ENCODE data around the gene COL23A1. TPM values are rescaled to one million over a fixed set of nuclear protein-coding genes. Genes with fewer than 3 reads are reported as not detected.
A peak's percentile ranks its signal among the peaks of the same experiment; 100 is the strongest.

The COL23A1 gene
- total RNA-seq, 4 donors from 2014 or later: 2.5 to 3.4 (median 3.0) TPM

GRCh38 chr5:178421128-178421527, 169.1 kb downstream of the COL23A1 start:
- 72 to 84% methylated on average over 5 of the region's 5 CpGs for WGBS, 2 donors
- H3K4me3 ChIP-seq (ENCODE audit: low read depth, poor library complexity, severe bottlenecking): no peak overlapping the region
- no peak for TF ChIP-seq CTCF (IDR thresholded peaks at IDR 0.05)
- TF ChIP-seq POLR2A (IDR thresholded peaks at IDR 0.05): no peak
- intact Hi-C loops (cut with DNase I; ENCODE audit: low total_unique reads): no loop called here
- DNase-seq (ENCODE audit: low spot score in 2 of 2): no peak

DNA sequence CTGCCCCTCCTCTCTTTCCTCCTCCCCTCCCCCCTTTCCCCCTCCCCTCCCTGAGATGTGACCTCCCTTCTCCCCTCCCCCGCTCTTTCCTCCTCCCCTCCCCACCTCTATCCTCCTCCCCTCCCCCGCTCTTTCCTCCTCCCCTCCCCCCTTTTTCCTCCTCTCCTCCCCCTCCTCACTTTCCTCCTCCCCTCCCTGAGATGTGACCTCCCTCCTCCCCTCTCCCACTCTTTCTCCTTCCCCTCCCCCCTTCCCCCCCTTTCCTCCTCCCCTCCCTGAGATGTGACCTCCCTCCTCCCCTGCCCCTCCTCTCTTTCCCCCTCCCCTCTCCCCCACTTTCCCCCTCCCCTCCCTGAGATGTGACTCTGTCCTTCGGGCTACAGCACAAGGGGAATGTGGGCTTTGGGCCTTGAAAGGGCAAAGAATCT, 169.8 kb downstream of the COL23A1 start:
- TF ChIP-seq CTCF (IDR thresholded peaks at IDR 0.05): no peak
- no peak for TF ChIP-seq POLR2A (IDR thresholded peaks at IDR 0.05)
- no peak overlapping the region for H3K4me3 ChIP-seq (ENCODE audit: low read depth, poor library complexity, severe bottlenecking)
- intact Hi-C loops (cut with DNase I; ENCODE audit: low total_unique reads): no loop called here
- 67 to 83% methylated on average over 1 to 3 of the region's 3 CpGs for WGBS, 2 donors
- no peak for DNase-seq (ENCODE audit: low spot score in 2 of 2)

DNA sequence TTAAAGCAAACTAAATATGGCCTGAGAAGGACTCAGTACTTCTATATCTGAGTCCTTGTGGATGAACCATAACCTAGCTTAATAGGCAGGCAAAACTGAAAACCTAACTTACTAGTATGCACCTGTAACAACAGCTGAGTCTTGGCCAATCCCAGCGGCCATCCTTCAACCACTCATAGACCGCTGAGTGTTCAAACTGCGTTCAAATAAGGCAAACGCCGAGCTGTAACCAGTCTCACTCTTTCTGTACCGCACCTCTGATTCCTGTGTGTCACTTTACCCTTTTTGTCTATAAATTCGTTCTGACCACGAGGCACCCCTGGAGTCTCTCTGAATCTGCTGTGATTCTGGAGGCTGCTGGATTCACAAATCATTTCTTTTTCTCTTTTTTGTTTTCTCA, 170.5 kb downstream of the COL23A1 start:
- peak overlapping the region; percentile 1 for H3K4me3 ChIP-seq (ENCODE audit: low read depth, poor library complexity, severe bottlenecking)
- TF ChIP-seq POLR2A (IDR thresholded peaks at IDR 0.05): no peak
- TF ChIP-seq CTCF (IDR thresholded peaks at IDR 0.05): no peak
- WGBS, 2 donors: 85 to 86% methylated on average over 8 of the region's 8 CpGs
- peak in 1 of 2 donors; percentile 60 for DNase-seq (ENCODE audit: low spot score in 2 of 2)
- intact Hi-C loops (cut with DNase I; ENCODE audit: low total_unique reads): no loop called here

DNA sequence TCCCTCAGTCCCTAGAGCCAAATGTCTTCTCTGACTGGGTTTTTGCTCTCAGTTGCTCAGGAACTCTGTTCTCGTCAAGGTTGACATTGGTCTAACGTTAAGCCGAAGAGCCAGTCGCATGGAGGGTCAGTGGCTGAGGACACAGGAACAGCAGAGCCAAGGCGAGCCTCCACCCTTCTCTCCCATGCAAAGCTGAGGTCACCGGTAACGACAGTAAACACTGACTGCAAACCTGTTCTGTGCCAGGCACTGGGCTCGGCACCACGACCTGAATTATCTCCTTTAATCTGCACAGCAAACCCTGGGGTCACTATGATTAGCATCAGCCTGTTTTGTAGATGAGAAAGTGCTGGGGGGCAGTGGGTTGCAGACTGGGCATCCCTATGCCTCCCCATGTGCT, 171.0 kb downstream of the COL23A1 start:
- TF ChIP-seq CTCF (IDR thresholded peaks at IDR 0.05): no peak
- TF ChIP-seq POLR2A (IDR thresholded peaks at IDR 0.05): no peak
- peak overlapping the region; percentile 1 for H3K4me3 ChIP-seq (ENCODE audit: low read depth, poor library complexity, severe bottlenecking)
- intact Hi-C loops (cut with DNase I; ENCODE audit: low total_unique reads): no loop called here
- 74 to 83% methylated on average over 9 of the region's 9 CpGs for WGBS, 2 donors
- DNase-seq (ENCODE audit: low spot score in 2 of 2): peak in 1 of 2 donors; percentile 78

DNA sequence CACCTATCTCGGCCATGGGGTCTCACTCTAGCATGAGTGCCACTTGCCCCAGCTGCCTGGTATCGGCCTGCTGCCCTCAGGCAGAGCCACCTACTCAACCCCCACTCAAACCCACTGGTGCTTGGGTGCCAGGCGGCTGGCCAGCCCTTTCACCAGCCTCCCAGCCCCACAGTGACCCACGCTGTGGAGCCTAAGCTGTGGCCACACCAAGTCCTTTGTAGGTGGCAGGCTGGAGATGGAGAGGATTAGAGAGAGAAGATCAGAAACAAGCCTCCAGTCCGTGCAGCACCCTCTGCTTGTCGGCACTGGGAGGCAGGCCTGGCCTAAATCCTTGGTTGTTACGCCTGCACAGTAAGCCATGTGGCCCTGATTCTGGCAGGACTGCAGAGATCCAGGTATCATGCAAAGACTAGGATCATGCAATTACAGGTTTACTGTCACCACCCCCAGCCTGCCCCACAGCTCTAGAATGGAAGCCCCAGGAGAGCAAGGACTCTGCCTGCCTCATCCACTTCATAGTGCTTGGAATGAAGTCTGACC, 171.7 kb downstream of the COL23A1 start:
- DNase-seq (ENCODE audit: low spot score in 2 of 2): peak in 1 of 2 donors; percentile 60
- intact Hi-C loops (cut with DNase I; ENCODE audit: low total_unique reads): no loop called here
- no peak overlapping the region for H3K4me3 ChIP-seq (ENCODE audit: low read depth, poor library complexity, severe bottlenecking)
- WGBS, 2 donors: 94% methylated on average over 6 of the region's 7 CpGs
- TF ChIP-seq CTCF (IDR thresholded peaks at IDR 0.05) (no peak), POLR2A (IDR thresholded peaks at IDR 0.05) (no peak)

- 90 to 96% methylated on average over 2 of the region's 2 CpGs for WGBS, 2 donors
- intact Hi-C loops (cut with DNase I; ENCODE audit: low total_unique reads): no loop called here
- no peak for DNase-seq (ENCODE audit: low spot score in 2 of 2)
- TF ChIP-seq POLR2A (IDR thresholded peaks at IDR 0.05): no peak
- TF ChIP-seq CTCF (IDR thresholded peaks at IDR 0.05): no peak
- no peak overlapping the region for H3K4me3 ChIP-seq (ENCODE audit: low read depth, poor library complexity, severe bottlenecking)
Observed at GRCh38 chr5:178418031-178418430, 172.2 kb downstream of the COL23A1 start.

Measured in lower leg skin (tissue), 4 donors.